Neural progenitor cell (in vitro differentiated cells): ENCODE measurements around the gene DND1. TPM values are rescaled to one million over a fixed set of nuclear protein-coding genes. Genes with fewer than 3 reads are reported as not detected.
"Not testable (repeated sequence)": the region's sequence is repeated elsewhere in the genome, so short reads cannot be mapped to it uniquely, and the experiment has no call there.

Experiments
- DNase-seq: peaks from one replicate; pipeline ENCODE4 v3.0.0-alpha.2; 2016; ENCODE audit warnings: low spot score
- H2AFZ ChIP-seq: fragments of 200-600 bp; sonication (generic); replicated peaks from 2 replicates; pipeline ENCODE4 v1.6.1; 2016; ENCODE audit warnings: antibody characterized with exemption
- H3F3A ChIP-seq: fragments of 200-600 bp; sonication (generic); 2 replicates; pipeline ENCODE4 v1.6.1; 2016; ENCODE audit warnings: antibody characterized with exemption, low read depth
- H3K27ac ChIP-seq: fragments of 200-600 bp; sonication (generic); 2 replicates; pipeline ENCODE4 v1.5.1; 2016; ENCODE audit warnings: mild to moderate bottlenecking
- H3K27me3 ChIP-seq: fragments of 200-600 bp; sonication (generic); 2 replicates; pipeline ENCODE4 v1.6.1; 2016; ENCODE audit warnings: mild to moderate bottlenecking, moderate library complexity
- H3K36me3 ChIP-seq: fragments of 200-600 bp; sonication (generic); 2 replicates; pipeline ENCODE4 v1.5.1; 2016
- H3K4me1 ChIP-seq: fragments of 200-600 bp; sonication (generic); 2 replicates; pipeline ENCODE4 v1.6.1; 2016; ENCODE audit warnings: mixed run types
- H3K4me2 ChIP-seq: fragments of 200-600 bp; sonication (generic); 2 replicates; pipeline ENCODE4 v1.6.1; 2016
- H3K4me3 ChIP-seq: fragments of 200-600 bp; sonication (generic); 2 replicates; pipeline ENCODE4 v1.5.1; 2016
- H3K79me2 ChIP-seq: fragments of 200-600 bp; sonication (generic); 2 replicates; pipeline ENCODE4 v1.6.1; 2016; ENCODE audit warnings: low read depth
- H3K9ac ChIP-seq: fragments of 200-600 bp; sonication (generic); 2 replicates; pipeline ENCODE4 v1.6.1; 2016
- H3K9me3 ChIP-seq: fragments of 200-600 bp; sonication (generic); 2 replicates; pipeline ENCODE4 v1.5.1; 2016; ENCODE audit warnings: low read depth
- H4K20me1 ChIP-seq: fragments of 200-600 bp; sonication (generic); 2 replicates; pipeline ENCODE4 v1.6.1; 2016; ENCODE audit warnings: low read depth
- H3K27ac Mint-ChIP-seq: 3 replicates; pipeline ENCODE4 v1.8.0; 2021; ENCODE audit warnings: mixed read lengths
- H3K27me3 Mint-ChIP-seq: 2 replicates; pipeline ENCODE4 v1.8.0; 2022; ENCODE audit warnings: low read depth, mild to moderate bottlenecking, inconsistent platforms, moderate library complexity, mixed read lengths; ENCODE audit not compliant: insufficient read depth
- H3K36me3 Mint-ChIP-seq: 3 replicates; pipeline ENCODE4 v1.8.0; 2021; ENCODE audit warnings: mixed read lengths
- H3K4me1 Mint-ChIP-seq: 3 replicates; pipeline ENCODE4 v1.8.0; 2021; ENCODE audit warnings: mixed read lengths
- H3K4me3 Mint-ChIP-seq: 3 replicates; pipeline ENCODE4 v1.8.0; 2021; ENCODE audit warnings: mild to moderate bottlenecking, moderate library complexity, mixed read lengths
- H3K9me3 Mint-ChIP-seq: 3 replicates; pipeline ENCODE4 v1.8.0; 2020; ENCODE audit warnings: mixed read lengths
- EZH2 ChIP-seq: fragments of 200-600 bp; sonication (generic); IDR thresholded peaks from 2 replicates; pipeline ENCODE4 v1.6.1; 2017; ENCODE audit warnings: antibody characterized with exemption, mild to moderate bottlenecking, moderate library complexity
- EZH2phosphoT487 ChIP-seq: fragments of 200-600 bp; sonication (generic); IDR thresholded peaks from 2 replicates; pipeline ENCODE4 v1.6.1; 2017; ENCODE audit warnings: antibody characterized with exemption
- total RNA-seq: library from RNA; depleted of rRNA; stranded (reverse); fragments of >200 nt; gene quantifications from 2 replicates; pipeline ENCODE4 v1.2.3, GENCODE V29; 2015; ENCODE audit warnings: low replicate concordance
- TF ChIP-seq, protein P1 (sequence below): fragments of 200-600 bp; sonication (generic); IDR thresholded peaks from 2 replicates; pipeline ENCODE4 v1.5.1; 2017; ENCODE audit warnings: antibody characterized with exemption, mild to moderate bottlenecking

Gene DND1
- total RNA-seq, 1 donor from 2014 or later = 0.37 TPM

DNA sequence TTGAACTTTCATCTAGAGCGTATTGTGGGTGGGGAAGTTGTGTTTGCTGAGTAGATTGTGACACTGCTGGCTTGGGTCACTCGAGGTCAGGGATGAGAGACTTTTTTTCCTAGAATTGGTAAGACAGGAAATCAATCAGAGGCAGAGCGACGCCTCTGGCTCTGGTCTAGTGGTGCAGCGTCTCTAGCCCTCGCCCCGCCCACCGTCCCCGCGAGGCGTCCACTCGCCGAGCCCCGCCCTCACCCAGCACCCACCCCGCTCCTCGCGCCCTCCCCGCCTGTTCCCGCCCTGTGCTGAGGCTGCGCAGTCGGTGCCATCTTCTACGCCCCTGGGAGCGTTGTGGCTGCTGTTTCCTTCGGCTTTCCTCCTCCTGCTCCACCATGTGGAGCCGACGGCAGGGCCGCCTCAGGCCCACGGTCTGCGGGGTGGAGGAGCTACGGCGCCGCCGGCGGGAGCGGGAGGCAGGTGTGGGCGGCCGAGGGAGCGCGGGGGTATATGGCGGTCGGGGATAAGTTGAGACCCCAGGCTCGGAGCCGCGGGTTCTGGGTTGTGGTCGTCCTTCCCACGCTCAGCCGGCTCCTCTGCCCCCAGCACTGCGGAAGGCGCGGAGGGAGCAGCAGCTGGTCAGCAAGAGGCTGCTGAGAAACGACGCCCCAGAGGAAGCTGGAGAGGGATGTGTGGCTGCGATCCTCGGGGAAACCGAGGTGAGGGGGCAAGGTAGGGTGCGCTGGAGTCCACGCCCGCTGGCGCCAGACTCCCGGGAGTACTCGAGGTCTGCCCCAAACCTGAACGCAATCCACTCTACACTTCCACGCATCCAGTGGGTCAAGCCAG, 34.0 kb downstream of the DND1 start, which contains the start of gene TMCO6:
TMCO6 (plus strand) TSS at position 304 of the 834 bp plus-strand sequence; CDS start at position 381, 77 bp downstream.
- Mint-ChIP-seq H3K36me3 (peaks cover 14% of the 10 kb centered on the region), H3K4me3 (peak within 1 kb of the TSS; percentile 95), H3K27me3 (peaks cover 5% of the 10 kb centered on the region), H3K27ac (peak within 1 kb of the TSS; percentile 89), H3K4me1 (peaks cover 16% of the 10 kb centered on the region), H3K9me3 (peaks cover 7% of the 10 kb centered on the region)
- Histone ChIP-seq H3F3A (no peaks in the 10 kb centered on the region), H3K36me3 (no peaks in the 10 kb centered on the region), H3K79me2 (peaks cover 22% of the 10 kb centered on the region), H3K9ac (peak within 1 kb of the TSS; percentile 51), H3K27me3 (no peaks in the 10 kb centered on the region), H3K4me1 (peaks cover 5% of the 10 kb centered on the region), H3K27ac (no peak within 1 kb of the TSS), H3K9me3 (no peaks in the 10 kb centered on the region), H2AFZ (peak within 1 kb of the TSS; percentile 83), H4K20me1 (no peaks in the 10 kb centered on the region), H3K4me2 (peak within 1 kb of the TSS; percentile 76), H3K4me3 (peak within 1 kb of the TSS; percentile 58)
- TF ChIP-seq, protein P1, sequence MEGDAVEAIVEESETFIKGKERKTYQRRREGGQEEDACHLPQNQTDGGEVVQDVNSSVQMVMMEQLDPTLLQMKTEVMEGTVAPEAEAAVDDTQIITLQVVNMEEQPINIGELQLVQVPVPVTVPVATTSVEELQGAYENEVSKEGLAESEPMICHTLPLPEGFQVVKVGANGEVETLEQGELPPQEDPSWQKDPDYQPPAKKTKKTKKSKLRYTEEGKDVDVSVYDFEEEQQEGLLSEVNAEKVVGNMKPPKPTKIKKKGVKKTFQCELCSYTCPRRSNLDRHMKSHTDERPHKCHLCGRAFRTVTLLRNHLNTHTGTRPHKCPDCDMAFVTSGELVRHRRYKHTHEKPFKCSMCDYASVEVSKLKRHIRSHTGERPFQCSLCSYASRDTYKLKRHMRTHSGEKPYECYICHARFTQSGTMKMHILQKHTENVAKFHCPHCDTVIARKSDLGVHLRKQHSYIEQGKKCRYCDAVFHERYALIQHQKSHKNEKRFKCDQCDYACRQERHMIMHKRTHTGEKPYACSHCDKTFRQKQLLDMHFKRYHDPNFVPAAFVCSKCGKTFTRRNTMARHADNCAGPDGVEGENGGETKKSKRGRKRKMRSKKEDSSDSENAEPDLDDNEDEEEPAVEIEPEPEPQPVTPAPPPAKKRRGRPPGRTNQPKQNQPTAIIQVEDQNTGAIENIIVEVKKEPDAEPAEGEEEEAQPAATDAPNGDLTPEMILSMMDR = peak; percentile 61
- TF ChIP-seq EZH2phosphoT487 (no peak), EZH2 (peak; percentile 38)
- peak; percentile 98 for DNase-seq

- not testable (repeated sequence) for H3K36me3 ChIP-seq, H3K9me3 ChIP-seq, H3F3A ChIP-seq, H3K9ac ChIP-seq, H3K27ac ChIP-seq, H3K27me3 Mint-ChIP-seq, H3K27me3 ChIP-seq, H3K9me3 Mint-ChIP-seq, H3K4me1 ChIP-seq, H4K20me1 ChIP-seq, DNase-seq
- Mint-ChIP-seq H3K27ac (peak overlapping the region; percentile 89), H3K4me3 (peak overlapping the region; percentile 95), H3K36me3 (peaks cover 11% of the 10 kb centered on the region), H3K4me1 (peaks cover 16% of the 10 kb centered on the region)
- Histone ChIP-seq H3K79me2 (peaks cover 22% of the 10 kb centered on the region), H3K4me2 (peak overlapping the region; percentile 14), H3K4me3 (peak overlapping the region; percentile 58), H2AFZ (peak overlapping the region; percentile 83)
Observed at GRCh38 chr5:140638898-140639147, 34.6 kb downstream of the DND1 start.

DNA sequence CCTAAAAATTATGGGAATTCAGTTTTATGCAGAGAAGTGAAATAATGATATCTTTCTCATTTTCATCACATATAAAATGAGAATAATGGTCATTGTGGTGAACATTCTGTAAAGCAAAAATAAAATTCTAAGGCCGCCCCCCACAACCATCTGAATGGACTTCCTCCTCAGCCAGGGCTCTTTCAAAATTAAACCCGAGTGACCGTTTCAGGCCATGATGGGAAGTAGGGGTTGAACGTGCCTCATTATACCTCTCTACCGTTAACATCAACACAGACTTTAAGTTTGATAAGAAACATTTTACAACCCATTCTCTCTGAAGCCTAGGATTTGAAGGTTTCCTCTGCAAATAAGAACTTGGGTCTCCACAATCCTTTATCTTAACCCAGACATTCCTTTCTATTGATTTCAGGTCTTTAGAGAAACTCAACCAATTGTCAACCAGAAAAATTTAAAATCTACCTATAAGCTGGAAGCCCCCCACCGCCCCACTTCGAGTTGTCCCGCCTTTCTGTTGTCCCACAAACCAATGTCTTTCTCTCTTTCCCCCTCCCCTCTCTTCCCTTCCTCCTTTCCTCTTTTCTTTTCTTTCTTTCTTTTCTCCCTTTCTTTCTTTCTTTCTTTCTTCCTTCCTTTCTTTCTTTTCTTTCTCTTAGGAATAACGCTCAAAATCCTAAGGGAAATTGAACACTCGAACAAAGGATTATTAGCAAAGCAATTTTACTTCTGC, 35.8 kb downstream of the DND1 start:
- Histone ChIP-seq H4K20me1 (no peaks in the 10 kb centered on the region), H3K4me2 (no peak overlapping the region), H3K4me1 (peaks cover 5% of the 10 kb centered on the region), H3K27me3 (no peaks in the 10 kb centered on the region), H3F3A (no peaks in the 10 kb centered on the region), H3K9ac (no peak overlapping the region), H3K79me2 (peaks cover 22% of the 10 kb centered on the region), H3K9me3 (no peaks in the 10 kb centered on the region), H3K36me3 (no peaks in the 10 kb centered on the region), H3K4me3 (no peak overlapping the region), H2AFZ (no peak overlapping the region), H3K27ac (no peak overlapping the region)
- Mint-ChIP-seq H3K27me3 (peaks cover 5% of the 10 kb centered on the region), H3K36me3 (peaks cover 11% of the 10 kb centered on the region), H3K4me3 (no peak overlapping the region), H3K27ac (no peak overlapping the region), H3K9me3 (peaks cover 14% of the 10 kb centered on the region), H3K4me1 (peaks cover 16% of the 10 kb centered on the region)
- no peak for DNase-seq
- TF ChIP-seq EZH2phosphoT487 (no peak), EZH2 (no peak)
- TF ChIP-seq, protein P1 = no peak
